OCI-LY7 (cell line): ENCODE data around the gene TMEM181.

Experiments used
- CTCF ChIP-seq: fragments of 200-600 bp; sonication (generic); conservative IDR thresholded peaks from 2 replicates; pipeline ENCODE4 v1.5.1; 2014; ENCODE audit warnings: mild to moderate bottlenecking, antibody characterized with exemption, low read length, moderate library complexity, mixed read lengths
- EZH2phosphoT487 ChIP-seq: fragments of 200-600 bp; sonication (generic); IDR thresholded peaks from 2 replicates; pipeline ENCODE4 v1.6.1; 2018; ENCODE audit warnings: low read depth, borderline replicate concordance, mild to moderate bottlenecking, mixed run types, antibody characterized with exemption, low read length, moderate library complexity, mixed read lengths

GRCh38 chr6:158611541-158612370 is 51.9 kb downstream of the TMEM181 start:
- TF ChIP-seq CTCF: no peak
- TF ChIP-seq EZH2phosphoT487: no peak
